Measurements from ENCODE around the gene SYNGR1. TPM values are rescaled to one million over a fixed set of nuclear protein-coding genes. Genes with fewer than 3 reads are reported as not detected.
A peak's percentile ranks its signal among the peaks of the same experiment; 100 is the strongest.

Gene SYNGR1
- total and polyA plus RNA-seq, 8 donors: 0.45 to 18.1 (median 6.4) TPM

GRCh38 chr22:39430576-39431150, 80.9 kb downstream of the SYNGR1 start:
- intact Hi-C loops (cut with DNase I; ENCODE audit: low total_unique reads): no loop called here
- no peaks in the 10 kb centered on the region for H3K27me3 ChIP-seq
- no peaks in the 10 kb centered on the region for H3K9me3 ChIP-seq
- peaks cover 0 to 24% (median 10%) of the 10 kb centered on the region in 4 donors for H3K4me1 ChIP-seq
- H3K4me3 ChIP-seq: no peak overlapping the region
- TF ChIP-seq POLR2A (IDR thresholded peaks at IDR 0.05): no peak
- no peak for TF ChIP-seq POLR2AphosphoS5 (IDR thresholded peaks at IDR 0.05)
- no peak for TF ChIP-seq CTCF (IDR thresholded peaks at IDR 0.05)
- no peak for TF ChIP-seq EP300 (IDR thresholded peaks at IDR 0.05)
- DNase-seq: no peak
- peak overlapping the region; percentile 11 to 82 (median 76) for H3K27ac ChIP-seq
- 76 to 86% (median 80%) methylated on average over 9 to 10 of the region's 10 CpGs for WGBS, 5 donors
- H3K36me3 ChIP-seq: peaks cover 60 to 97% (median 92%) of the 10 kb centered on the region in 4 donors

- Histone ChIP-seq H3K4me1 (peaks cover 0 to 24% (median 10%) of the 10 kb centered on the region in 4 donors), H3K27ac (peak overlapping the region; percentile 37 to 82 (median 76)), H3K9me3 (no peaks in the 10 kb centered on the region), H3K4me3 (no peak overlapping the region), H3K27me3 (no peaks in the 10 kb centered on the region), H3K36me3 (peaks cover 60 to 91% (median 86%) of the 10 kb centered on the region in 4 donors)
- TF ChIP-seq CTCF (IDR thresholded peaks at IDR 0.05) (no peak), POLR2A (IDR thresholded peaks at IDR 0.05) (no peak), EP300 (IDR thresholded peaks at IDR 0.05) (no peak), POLR2AphosphoS5 (IDR thresholded peaks at IDR 0.05) (no peak)
- DNase-seq: no peak
- intact Hi-C loops (cut with DNase I; ENCODE audit: low total_unique reads): no loop called here
- 75 to 88% (median 81%) methylated on average over 10 to 11 of the region's 11 CpGs for WGBS, 5 donors
Observed at GRCh38 chr22:39431216-39431801, 81.5 kb downstream of the SYNGR1 start.

GRCh38 chr22:39431821-39432251, 82.0 kb downstream of the SYNGR1 start:
- TF ChIP-seq EP300 (IDR thresholded peaks at IDR 0.05) (peak; percentile 33), POLR2A (IDR thresholded peaks at IDR 0.05) (no peak), POLR2AphosphoS5 (IDR thresholded peaks at IDR 0.05) (no peak), CTCF (IDR thresholded peaks at IDR 0.05) (no peak)

GRCh38 chr22:39432361-39432811, 82.6 kb downstream of the SYNGR1 start:
- no peaks in the 10 kb centered on the region for H3K9me3 ChIP-seq
- peak overlapping the region; percentile 31 to 82 (median 76) for H3K27ac ChIP-seq
- H3K4me1 ChIP-seq: peaks cover 1 to 30% (median 15%) of the 10 kb centered on the region in 4 donors
- H3K27me3 ChIP-seq: no peaks in the 10 kb centered on the region
- TF ChIP-seq POLR2A (IDR thresholded peaks at IDR 0.05) (no peak), CTCF (IDR thresholded peaks at IDR 0.05) (no peak), POLR2AphosphoS5 (IDR thresholded peaks at IDR 0.05) (no peak), EP300 (IDR thresholded peaks at IDR 0.05) (no peak)
- intact Hi-C loops (cut with DNase I; ENCODE audit: low total_unique reads): no loop called here
- peaks cover 49 to 80% (median 75%) of the 10 kb centered on the region in 4 donors for H3K36me3 ChIP-seq
- no peak overlapping the region for H3K4me3 ChIP-seq
- peak in 1 of 2 donors; percentile 47 for DNase-seq
- WGBS, 5 donors: 76 to 87% (median 83%) methylated on average over 8 to 10 of the region's 10 CpGs

More at GRCh38 chr22:39431821-39432251, 82.0 kb downstream of the SYNGR1 start:
- Histone ChIP-seq H3K36me3 (peaks cover 54 to 85% (median 80%) of the 10 kb centered on the region in 4 donors), H3K9me3 (no peaks in the 10 kb centered on the region), H3K27me3 (no peaks in the 10 kb centered on the region), H3K4me1 (peaks cover 0 to 25% (median 12%) of the 10 kb centered on the region in 4 donors), H3K27ac (peak overlapping the region; percentile 47 to 82 (median 76)), H3K4me3 (no peak overlapping the region)
- intact Hi-C loops (cut with DNase I; ENCODE audit: low total_unique reads): no loop called here
- 59 to 87% (median 73%) methylated on average over 4 to 8 of the region's 8 CpGs for WGBS, 5 donors
- peak in 1 of 2 donors; percentile 43 for DNase-seq

Data from stomach (tissue), 9 donors.